Hematopoietic multipotent progenitor cell treated with erythropoietin and hydrocortisone succinate and interleukin-3 and kit ligand, for 6 days (in vitro differentiated cells): ENCODE measurements around the gene RNU11.
"Not testable (repeated sequence)": the region's sequence is repeated elsewhere in the genome, so short reads cannot be mapped to it uniquely, and the experiment has no call there.

ENCODE experiments used
- DNase-seq: peaks from one replicate; pipeline ENCODE4 v3.0.0-alpha.2; 2015

The RNU11 gene

DNA sequence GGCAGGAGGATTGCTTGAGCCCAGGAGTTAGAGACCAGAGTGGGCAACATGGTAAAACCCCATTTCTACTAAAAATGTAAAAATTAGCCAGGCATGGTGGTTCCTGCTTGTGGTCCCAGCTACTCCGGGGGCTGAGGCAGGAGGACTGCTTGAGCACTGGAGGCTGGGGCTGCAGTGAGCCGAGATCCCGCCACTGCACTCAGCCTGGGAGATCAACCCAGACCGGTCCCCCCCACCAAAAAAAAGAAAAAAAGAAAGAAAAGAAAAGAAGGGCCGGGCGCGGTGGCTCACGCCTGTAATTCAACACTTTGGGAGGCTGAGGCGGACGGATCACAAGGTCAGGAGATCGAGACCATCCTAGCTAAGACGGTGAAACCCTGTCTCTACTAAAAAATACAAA, 18.4 kb downstream of the RNU11 start:
- DNase-seq: no peak

DNA sequence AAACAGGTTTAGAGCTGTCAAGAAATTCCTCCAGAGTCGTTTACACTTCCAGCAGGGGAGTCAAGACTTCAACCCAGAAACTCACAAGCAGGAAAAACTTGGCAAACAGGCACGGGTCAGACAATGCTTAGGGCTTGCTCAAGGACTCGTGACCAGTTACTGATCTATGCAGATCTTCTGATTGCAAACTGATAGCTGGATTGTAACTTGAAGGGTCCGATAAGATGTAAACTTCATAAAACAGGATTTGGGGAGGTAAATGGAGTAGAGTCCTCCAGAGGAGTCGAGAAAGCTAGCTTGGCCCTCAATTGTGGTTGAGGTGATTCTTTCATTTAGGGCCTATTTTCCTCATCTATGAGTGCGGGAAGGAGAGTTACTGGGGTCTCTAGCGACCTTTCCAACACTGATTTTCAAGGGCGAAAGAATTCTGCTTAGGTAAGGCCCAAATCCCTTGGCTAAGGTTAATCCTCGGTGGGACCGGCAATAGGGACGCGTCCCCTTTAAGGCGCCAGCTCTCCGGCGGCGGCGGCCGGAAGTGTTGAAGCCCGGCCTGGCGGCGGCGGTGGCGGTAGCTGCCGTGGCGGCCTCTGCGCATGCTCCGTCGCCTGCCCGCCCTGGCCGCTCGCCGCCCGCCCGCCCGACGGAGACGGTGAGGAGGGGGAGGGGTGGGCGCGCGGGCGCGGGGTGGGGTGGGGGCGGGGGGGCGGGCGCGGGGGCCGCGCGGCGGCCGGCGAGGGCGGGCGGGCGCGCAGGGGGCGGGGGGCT, 20.0 kb downstream of the RNU11 start, which contains the start of gene GMEB1:
Gene GMEB1, plus strand, starts transcription at position 594 of the 765 bp plus-strand sequence. CDS start 14,829 bp downstream, outside the sequence.
- DNase-seq: peak; percentile 95

DNA sequence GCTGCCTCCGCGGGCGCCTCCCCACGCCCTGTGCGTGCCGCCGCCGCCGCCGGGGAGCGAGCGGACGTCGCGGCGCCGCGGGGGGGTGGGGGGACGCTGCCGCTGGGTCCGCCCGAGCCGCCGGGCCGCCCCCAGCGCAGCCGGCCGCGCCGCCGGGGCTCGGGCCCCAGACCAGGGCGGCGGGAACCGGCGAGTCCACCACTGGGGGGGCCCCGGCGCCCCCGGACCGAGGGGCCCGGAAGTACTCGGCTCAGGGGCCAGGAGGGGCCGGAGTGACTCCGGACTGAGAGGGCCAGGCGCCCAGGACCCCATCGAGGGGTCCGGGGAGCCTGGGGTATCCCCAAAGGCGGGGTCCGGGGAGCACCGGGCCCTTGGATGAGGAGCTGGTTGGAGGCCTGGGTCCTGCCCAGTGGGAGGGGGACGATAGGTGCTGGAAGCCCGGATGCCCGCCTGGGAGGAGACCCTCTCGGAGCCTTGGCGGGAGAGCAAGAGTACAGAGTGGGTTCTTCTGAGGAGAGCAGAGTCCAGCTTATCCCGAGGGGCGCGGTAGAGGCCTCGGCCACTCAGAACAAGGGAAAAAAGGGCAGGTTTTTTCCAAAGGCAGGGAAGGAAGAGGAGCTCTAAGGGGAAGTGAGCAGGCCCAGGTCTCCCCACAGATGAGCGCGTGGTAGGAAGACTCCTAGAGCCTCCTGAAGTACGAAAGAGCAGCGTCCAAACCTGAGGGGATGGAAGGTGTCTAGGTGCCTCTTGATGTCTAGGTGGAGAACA, 20.7 kb downstream of the RNU11 start:
- peak; percentile 56 for DNase-seq

DNA sequence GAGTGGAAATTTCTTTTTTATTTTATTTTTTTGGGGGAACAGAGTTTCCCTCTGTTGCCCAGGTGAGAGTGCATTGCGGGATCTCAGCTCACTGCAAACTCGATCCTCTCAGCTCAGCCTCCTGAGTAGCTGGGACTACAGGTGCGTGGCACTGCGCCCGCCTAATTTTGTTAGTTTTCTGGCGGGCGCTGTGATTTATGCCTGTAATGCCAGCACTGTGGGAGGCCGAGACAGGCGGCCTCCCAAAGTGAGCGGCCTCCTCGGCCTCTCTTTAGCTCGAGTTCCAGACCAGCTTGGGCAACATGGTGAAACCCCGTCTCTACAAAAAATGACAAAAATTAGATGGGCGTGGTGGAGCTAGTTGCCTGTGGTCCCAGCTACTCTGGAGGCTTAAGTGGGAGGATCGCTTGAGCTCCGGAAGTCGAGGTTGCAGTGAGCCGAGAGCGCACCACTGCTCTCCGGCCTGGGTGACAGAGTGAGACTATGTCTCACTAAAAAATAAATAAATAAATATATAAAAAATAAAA, 22.9 kb downstream of the RNU11 start:
- DNase-seq: no peak

DNA sequence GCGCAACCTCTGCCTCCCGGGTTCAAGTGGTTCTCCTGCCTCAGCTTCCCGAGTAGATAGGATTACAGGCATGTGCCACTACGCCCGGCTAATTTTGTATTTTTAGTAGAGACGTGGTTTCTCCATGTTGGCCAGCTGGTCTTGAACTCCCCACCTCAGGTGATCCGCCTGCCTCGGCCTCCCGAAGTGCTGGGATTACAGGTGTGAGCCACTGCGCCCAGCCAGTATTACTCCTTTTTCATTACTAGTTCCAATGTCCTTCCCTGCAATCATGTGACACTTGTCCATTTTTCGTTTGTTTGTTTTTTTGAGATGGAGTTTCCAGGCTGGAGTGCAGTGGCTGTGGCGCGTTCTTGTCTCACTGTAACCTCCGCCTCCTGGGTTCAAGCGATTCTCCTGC, 24.6 kb downstream of the RNU11 start:
- DNase-seq: not testable (repeated sequence)

DNA sequence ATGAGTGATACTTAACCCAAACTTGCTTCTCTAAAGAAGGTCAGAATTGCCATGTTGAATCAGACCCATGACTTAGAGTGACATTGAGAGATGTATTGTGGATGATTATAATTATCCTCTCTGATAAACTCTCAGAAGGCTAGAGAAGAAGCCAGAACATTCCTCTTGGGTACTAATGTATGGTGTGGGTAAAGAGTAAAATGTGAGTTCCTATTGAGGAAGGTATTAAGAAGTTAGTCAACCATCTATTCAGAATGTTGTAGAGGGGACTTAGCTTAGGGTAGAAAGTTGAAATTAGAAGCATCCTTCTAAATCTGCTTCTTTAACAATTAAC, 27.5 kb downstream of the RNU11 start:
- DNase-seq: no peak

DNA sequence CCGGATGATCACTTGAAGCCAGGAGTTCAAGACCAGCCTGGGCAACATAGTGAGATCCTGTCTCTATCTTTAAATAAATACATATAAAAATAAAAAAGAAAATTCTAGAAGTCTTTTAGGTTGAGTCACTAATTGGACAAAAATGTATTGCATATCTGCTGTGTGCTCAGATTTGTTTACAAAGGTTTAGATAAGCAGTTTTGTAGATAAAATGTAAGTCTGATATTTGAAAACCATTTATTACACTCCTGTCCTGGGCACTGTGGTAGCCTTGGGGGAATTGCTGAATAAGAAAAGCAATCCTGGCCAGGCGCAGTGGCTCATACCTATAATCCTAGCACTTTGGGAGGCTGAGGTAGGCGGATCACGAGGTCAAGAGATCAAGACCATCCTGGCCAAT, 31.8 kb downstream of the RNU11 start:
- no peak for DNase-seq

DNA sequence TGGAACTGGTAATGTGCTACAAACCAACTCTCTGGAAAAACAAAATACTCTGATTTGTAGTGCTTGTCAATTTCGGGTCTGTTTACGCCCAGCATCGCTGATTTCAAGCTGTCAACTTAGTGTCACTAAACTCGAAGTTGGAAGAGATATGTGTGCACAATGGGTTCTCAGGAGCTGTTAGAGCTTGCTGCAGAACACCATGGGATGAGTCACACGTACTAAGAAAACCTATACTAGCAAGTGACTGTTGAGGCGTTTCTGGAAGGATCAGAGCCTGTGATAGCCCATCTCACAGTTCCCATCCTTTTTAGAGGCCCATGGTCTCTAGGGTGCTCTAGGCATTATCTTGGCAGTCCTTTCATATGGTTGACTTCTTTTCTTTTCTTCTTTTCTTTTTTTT, 34.4 kb downstream of the RNU11 start:
- no peak for DNase-seq

DNA sequence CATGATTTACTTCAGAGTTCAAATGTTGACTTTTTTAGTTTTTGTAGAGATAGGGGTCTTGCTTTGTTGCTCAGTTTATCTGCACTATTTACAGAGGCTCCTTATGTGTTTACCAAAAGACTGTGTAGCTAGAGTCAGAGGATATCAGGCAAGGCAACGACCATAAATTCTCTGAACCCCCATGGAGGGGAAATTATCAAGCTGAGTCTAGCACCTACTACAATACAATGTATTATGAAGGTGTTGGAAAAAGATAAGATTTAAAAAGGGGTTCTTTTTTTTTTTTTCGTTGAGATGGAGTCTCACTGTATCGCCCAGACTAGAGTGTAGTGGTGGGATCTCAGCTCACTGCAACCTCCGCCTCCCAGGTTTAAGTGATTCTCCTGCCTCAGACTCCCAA, 36.5 kb downstream of the RNU11 start:
- DNase-seq: peak; percentile 31

DNA sequence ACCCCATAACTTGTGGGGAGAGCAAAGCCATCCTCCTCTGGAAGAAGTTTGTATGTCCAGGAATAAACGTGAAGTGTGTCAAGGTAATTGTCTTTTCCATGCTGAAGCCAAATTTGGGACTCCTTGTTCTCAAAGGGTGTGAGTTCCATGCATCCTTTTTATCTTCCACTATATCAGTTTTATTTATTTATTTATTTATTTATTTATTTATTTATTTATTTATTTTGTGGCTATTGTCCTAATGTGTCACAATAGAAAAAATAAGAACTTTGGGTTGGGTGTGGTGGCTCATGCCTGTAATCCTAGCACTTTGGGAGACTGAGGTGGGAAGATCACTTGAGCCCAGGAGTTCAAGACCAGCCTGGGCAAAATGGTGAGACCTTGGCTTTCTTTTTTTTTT, 43.2 kb downstream of the RNU11 start:
- not testable (repeated sequence) for DNase-seq
